ENCODE results near the gene DUSP6.
A peak's percentile ranks its signal among the peaks of the same experiment; 100 is the strongest.

The DUSP6 gene

GRCh38 chr12:89376202-89376529 is 23.9 kb upstream of the DUSP6 start:
- Histone ChIP-seq H4K20me1 (no peaks in the 10 kb centered on the region), H3K4me3 (no peak overlapping the region), H3K27me3 (no peaks in the 10 kb centered on the region), H3K9ac (no peak overlapping the region), H3K4me2 (no peak overlapping the region), H3K9me3 (no peaks in the 10 kb centered on the region), H3K27ac (no peak overlapping the region), H3K36me3 (no peaks in the 10 kb centered on the region), H3K4me1 (peaks cover 8% of the 10 kb centered on the region; the same call in 1 of the 2 replicates)
- no peak for TF ChIP-seq Cebpa-rat (IDR thresholded peaks at IDR 0.05)

DNA sequence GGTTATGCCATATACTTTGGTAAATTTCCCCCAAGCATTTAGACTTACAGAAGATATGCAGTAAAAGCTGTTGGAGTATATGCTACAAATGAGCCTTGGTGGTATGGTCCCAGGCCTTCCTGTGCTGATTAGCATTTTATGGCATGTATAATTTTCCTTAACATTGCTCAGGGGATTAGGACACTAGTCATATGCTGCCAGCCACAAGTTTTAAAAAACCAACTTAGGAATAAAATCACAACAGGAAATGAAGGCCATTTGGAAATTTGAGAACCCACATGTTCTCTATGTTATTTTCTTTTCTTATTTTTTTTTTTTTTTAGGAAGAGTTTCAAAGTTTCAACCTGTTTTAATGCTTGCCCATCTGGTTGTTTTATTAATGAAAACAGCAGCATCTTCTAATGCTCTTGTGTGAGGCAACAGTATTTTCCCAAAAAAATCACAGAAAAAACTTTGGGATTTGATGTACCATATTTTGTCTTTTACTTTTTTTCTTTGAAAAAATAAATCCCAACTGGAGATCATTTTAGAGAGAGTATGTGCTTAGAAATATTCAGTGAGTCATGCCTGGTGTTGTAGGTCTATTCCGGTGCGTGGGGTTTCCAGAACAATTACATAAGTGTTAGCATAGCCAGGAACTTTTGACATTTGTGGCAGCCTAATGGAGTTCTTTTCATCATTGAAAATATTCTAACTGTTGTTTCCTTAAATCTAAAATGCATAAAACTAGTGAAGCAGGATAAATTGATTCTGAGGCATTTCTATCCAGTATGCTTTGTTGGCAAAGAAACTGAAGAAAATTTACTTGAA is 21.7 kb upstream of the DUSP6 start:
- Histone ChIP-seq H3K27ac (no peak overlapping the region), H3K4me2 (no peak overlapping the region), H3K4me1 (peaks cover 18% of the 10 kb centered on the region), H3K9me3 (no peaks in the 10 kb centered on the region), H3K27me3 (no peaks in the 10 kb centered on the region), H4K20me1 (no peaks in the 10 kb centered on the region), H3K4me3 (no peak overlapping the region), H3K36me3 (no peaks in the 10 kb centered on the region), H3K9ac (no peak overlapping the region)
- TF ChIP-seq Cebpa-rat (IDR thresholded peaks at IDR 0.05): no peak

DNA sequence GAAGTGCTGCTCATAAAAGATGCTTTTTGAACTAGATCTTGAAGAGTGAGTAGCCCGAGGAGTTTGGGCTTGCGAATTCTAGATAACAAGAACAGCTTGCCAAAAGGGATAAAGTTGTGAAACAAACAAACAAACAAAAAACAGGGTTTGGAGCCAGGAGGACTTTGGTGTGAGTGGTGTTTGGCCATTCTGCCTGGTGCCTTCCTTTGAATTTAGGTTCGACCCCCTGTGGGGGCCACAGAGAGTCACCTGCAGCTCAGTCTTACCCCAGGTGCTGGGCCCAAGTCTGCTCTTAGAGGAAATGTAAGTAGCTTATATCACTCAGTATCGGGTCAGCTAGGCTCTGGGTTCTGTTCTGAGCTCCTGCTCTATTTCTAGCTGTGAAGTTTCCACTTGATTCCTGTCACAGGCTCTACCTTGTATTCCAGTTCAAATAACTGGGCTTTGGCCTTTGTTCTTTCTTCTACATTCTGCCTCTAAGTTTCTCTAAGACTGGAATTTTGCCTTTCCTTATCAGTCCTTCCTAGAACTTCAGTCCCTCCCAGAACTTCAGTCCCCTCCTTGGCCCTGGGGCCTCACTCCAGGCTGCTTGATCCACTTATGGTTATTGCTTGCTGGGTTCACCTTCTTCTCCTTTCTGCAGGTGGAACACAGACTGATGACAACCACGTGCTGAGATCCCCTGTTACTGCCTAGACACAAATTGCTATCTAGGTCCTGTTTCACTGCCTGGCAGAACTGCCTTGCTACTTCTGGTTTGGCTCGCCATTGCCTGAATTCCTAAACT is 20.5 kb upstream of the DUSP6 start:
- Histone ChIP-seq H3K4me2 (no peak overlapping the region), H3K9ac (no peak overlapping the region), H3K4me3 (no peak overlapping the region), H4K20me1 (no peaks in the 10 kb centered on the region), H3K36me3 (no peaks in the 10 kb centered on the region), H3K9me3 (no peaks in the 10 kb centered on the region), H3K27me3 (no peaks in the 10 kb centered on the region), H3K4me1 (peaks cover 13% of the 10 kb centered on the region), H3K27ac (no peak overlapping the region)
- no peak for TF ChIP-seq Cebpa-rat (IDR thresholded peaks at IDR 0.05)

GRCh38 chr12:89370850-89371249 is 18.5 kb upstream of the DUSP6 start:
- Histone ChIP-seq H3K27me3 (no peaks in the 10 kb centered on the region), H3K36me3 (no peaks in the 10 kb centered on the region), H3K9me3 (no peaks in the 10 kb centered on the region), H4K20me1 (no peaks in the 10 kb centered on the region), H3K4me2 (peak overlapping the region; percentile 4; the same call in 1 of the 2 replicates), H3K9ac (no peak overlapping the region), H3K27ac (no peak overlapping the region), H3K4me1 (peaks cover 13% of the 10 kb centered on the region), H3K4me3 (no peak overlapping the region)
- TF ChIP-seq Cebpa-rat (IDR thresholded peaks at IDR 0.05): no peak

- H3K36me3 ChIP-seq: no peaks in the 10 kb centered on the region
- no peak overlapping the region for H3K4me3 ChIP-seq
- no peaks in the 10 kb centered on the region for H3K27me3 ChIP-seq
- H4K20me1 ChIP-seq: no peaks in the 10 kb centered on the region
- TF ChIP-seq Cebpa-rat (IDR thresholded peaks at IDR 0.05): no peak
- peak overlapping the region; percentile 4; the same call in 1 of the 2 replicates for H3K4me2 ChIP-seq
- no peak overlapping the region for H3K27ac ChIP-seq
- H3K9me3 ChIP-seq: no peaks in the 10 kb centered on the region
- H3K9ac ChIP-seq: no peak overlapping the region
- peaks cover 13% of the 10 kb centered on the region for H3K4me1 ChIP-seq
Observed at GRCh38 chr12:89370421-89370831, 18.1 kb upstream of the DUSP6 start.

- H3K27me3 ChIP-seq: no peaks in the 10 kb centered on the region
- H3K4me3 ChIP-seq: no peak overlapping the region
- no peak overlapping the region for H3K4me2 ChIP-seq
- H3K9ac ChIP-seq: no peak overlapping the region
- H3K27ac ChIP-seq: no peak overlapping the region
- peaks cover 13% of the 10 kb centered on the region for H3K4me1 ChIP-seq
- no peak for TF ChIP-seq Cebpa-rat (IDR thresholded peaks at IDR 0.05)
- no peaks in the 10 kb centered on the region for H3K9me3 ChIP-seq
- H3K36me3 ChIP-seq: no peaks in the 10 kb centered on the region
- H4K20me1 ChIP-seq: no peaks in the 10 kb centered on the region
Observed at GRCh38 chr12:89369166-89369565, 16.9 kb upstream of the DUSP6 start.

DNA sequence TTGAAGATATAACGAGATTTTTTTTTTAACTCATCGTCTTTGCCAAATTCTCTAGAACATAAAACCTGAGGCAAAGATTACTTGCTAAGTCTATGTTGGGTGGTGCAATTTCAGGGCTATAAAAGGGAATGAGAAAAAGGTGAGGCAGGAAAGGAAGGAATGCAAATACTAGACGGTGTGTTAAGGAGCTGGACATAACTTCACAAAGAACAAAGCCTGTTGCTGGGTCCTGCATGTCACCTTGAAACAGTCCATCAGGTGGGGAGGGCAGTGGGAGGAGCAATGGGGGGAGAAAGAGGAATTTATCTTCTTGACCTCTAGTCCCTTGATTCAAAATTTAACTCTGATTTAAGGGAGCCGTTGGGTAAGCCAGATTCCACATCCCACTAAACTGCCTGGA is 16.1 kb upstream of the DUSP6 start:
- Histone ChIP-seq H3K27ac (no peak overlapping the region), H3K27me3 (no peaks in the 10 kb centered on the region), H3K4me1 (peaks cover 13% of the 10 kb centered on the region), H3K9ac (no peak overlapping the region), H3K9me3 (no peaks in the 10 kb centered on the region), H3K4me2 (no peak overlapping the region), H4K20me1 (no peaks in the 10 kb centered on the region), H3K4me3 (no peak overlapping the region), H3K36me3 (no peaks in the 10 kb centered on the region)
- TF ChIP-seq Cebpa-rat (IDR thresholded peaks at IDR 0.05): no peak

DNA sequence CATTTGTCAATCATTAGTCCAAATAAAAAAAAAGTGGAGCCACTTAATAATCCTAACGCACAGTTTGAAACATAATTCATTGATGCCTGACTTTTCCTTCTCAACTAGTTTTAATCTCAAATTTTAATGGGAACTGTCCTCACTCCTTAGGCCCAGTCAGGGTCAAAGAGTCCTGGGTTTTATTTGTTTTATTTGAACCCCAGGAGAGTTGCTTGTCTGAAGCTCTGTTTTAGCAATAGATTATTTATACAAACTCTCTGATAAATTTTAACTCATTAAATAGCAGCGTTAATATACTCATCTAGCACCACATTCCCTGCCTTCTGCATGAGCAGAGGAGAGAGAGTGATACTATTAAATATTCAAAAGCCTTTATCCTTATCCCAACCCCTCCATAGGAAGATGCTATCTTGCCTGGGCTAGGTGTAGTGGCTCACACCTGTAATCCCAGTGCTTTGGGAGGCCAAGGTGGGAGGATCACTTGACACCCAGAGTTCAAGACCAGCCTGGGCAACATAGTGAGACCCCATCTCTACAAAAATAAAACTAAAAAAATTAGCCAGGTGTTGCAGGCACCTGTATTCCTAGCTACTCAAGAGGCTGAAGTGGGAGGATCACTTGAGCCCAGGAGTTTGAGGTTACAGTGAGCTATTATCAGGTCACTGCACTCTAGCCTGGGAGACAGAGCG is 14.5 kb upstream of the DUSP6 start:
- no peak overlapping the region for H3K4me2 ChIP-seq
- H3K4me1 ChIP-seq: peaks cover 13% of the 10 kb centered on the region

GRCh38 chr12:89364631-89365030 is 12.3 kb upstream of the DUSP6 start:
- Histone ChIP-seq H3K9ac (no peak overlapping the region), H3K27me3 (no peaks in the 10 kb centered on the region), H3K27ac (no peak overlapping the region), H3K9me3 (no peaks in the 10 kb centered on the region), H3K4me2 (no peak overlapping the region), H3K4me3 (no peak overlapping the region), H3K36me3 (no peaks in the 10 kb centered on the region), H3K4me1 (no peaks in the 10 kb centered on the region), H4K20me1 (no peaks in the 10 kb centered on the region)
- TF ChIP-seq Cebpa-rat (IDR thresholded peaks at IDR 0.05): no peak

More for the DNA sequence above, 14.5 kb upstream of the DUSP6 start:
- H3K9me3 ChIP-seq: no peaks in the 10 kb centered on the region
- no peaks in the 10 kb centered on the region for H3K27me3 ChIP-seq
- no peaks in the 10 kb centered on the region for H3K36me3 ChIP-seq
- H3K4me3 ChIP-seq: no peak overlapping the region
- no peaks in the 10 kb centered on the region for H4K20me1 ChIP-seq
- no peak overlapping the region for H3K9ac ChIP-seq
- no peak for TF ChIP-seq Cebpa-rat (IDR thresholded peaks at IDR 0.05)
- H3K27ac ChIP-seq: no peak overlapping the region

DNA sequence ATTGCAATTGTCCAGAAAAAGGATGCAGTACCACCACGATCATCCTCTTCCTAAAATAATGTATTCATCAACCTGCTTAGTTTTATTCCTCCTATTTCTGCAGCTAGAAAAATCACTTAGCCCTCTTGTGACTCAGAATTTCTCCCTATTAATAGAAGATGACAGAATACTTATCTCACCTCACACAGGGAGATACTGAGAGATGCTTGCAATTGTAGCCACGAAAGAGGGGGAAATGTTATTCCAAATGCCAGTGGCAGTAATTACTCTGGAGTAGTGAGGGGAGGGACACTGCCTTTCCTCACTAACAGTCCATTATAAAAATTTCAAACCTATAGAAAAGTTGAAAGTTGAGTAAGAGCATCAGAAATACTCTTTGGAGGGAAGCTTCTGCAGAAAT is 11.8 kb upstream of the DUSP6 start:
- Histone ChIP-seq H3K27ac (no peak overlapping the region), H4K20me1 (no peaks in the 10 kb centered on the region), H3K9me3 (no peaks in the 10 kb centered on the region), H3K27me3 (no peaks in the 10 kb centered on the region), H3K4me2 (no peak overlapping the region), H3K9ac (no peak overlapping the region), H3K4me1 (no peaks in the 10 kb centered on the region), H3K36me3 (no peaks in the 10 kb centered on the region), H3K4me3 (no peak overlapping the region)
- TF ChIP-seq Cebpa-rat (IDR thresholded peaks at IDR 0.05): no peak

Measured in BLaER1 (cell line).